ENCODE data around the gene DLL3.
A peak's percentile ranks its signal among the peaks of the same experiment; 100 is the strongest.

The DLL3 gene

GRCh38 chr19:39518975-39519374 is 20.2 kb downstream of the DLL3 start:
- DNase-seq, result no peak

- no peak for DNase-seq
Measured at GRCh38 chr19:39520541-39521484, 22.1 kb downstream of the DLL3 start.

- DNase-seq, result no peak
Measured at GRCh38 chr19:39524495-39524894, 25.7 kb downstream of the DLL3 start.

- DNase-seq, result no peak
Measured at GRCh38 chr19:39525205-39525604, 26.5 kb downstream of the DLL3 start.

- DNase-seq, result no peak
Measured at GRCh38 chr19:39531834-39532232, 33.1 kb downstream of the DLL3 start.

- DNase-seq, result peak; percentile 62
Measured at GRCh38 chr19:39532233-39533002, 33.7 kb downstream of the DLL3 start, which contains the start of gene EID2B. Gene EID2B (minus strand): TSS chr19:39532852. CDS start chr19:39532802, 50 bp downstream.

GRCh38 chr19:39533003-39533512 is 34.3 kb downstream of the DLL3 start:
- DNase-seq, result no peak

- DNase-seq, result no peak
Measured at GRCh38 chr19:39533791-39534190, 35.0 kb downstream of the DLL3 start.

- DNase-seq, result no peak
Measured at GRCh38 chr19:39539165-39539517, 40.4 kb downstream of the DLL3 start.

- DNase-seq, result peak; percentile 52
Measured at GRCh38 chr19:39539518-39540332, 41.0 kb downstream of the DLL3 start, which contains the start of gene EID2. Gene EID2 (minus strand): TSS chr19:39540161. CDS start chr19:39540079, 82 bp downstream.

- DNase-seq, result no peak
Measured at GRCh38 chr19:39540333-39540673, 41.6 kb downstream of the DLL3 start.

GRCh38 chr19:39542206-39542605 is 43.5 kb downstream of the DLL3 start:
- DNase-seq, result no peak

- DNase-seq, result no peak
Measured at GRCh38 chr19:39543477-39543857, 44.7 kb downstream of the DLL3 start.

GRCh38 chr19:39544226-39544903 is 45.6 kb downstream of the DLL3 start:
- no peak for DNase-seq

- DNase-seq, result no peak
Measured at GRCh38 chr19:39544911-39545310, 46.2 kb downstream of the DLL3 start.

GRCh38 chr19:39546599-39546998 is 47.9 kb downstream of the DLL3 start:
- no peak for DNase-seq

GRCh38 chr19:39550197-39550596 is 51.5 kb downstream of the DLL3 start:
- DNase-seq, result no peak

- no peak for DNase-seq
Measured at GRCh38 chr19:39553082-39553652, 54.4 kb downstream of the DLL3 start.

GRCh38 chr19:39554701-39555311 is 56.1 kb downstream of the DLL3 start:
- DNase-seq, result no peak

GRCh38 chr19:39555883-39556282 is 57.1 kb downstream of the DLL3 start:
- no peak for DNase-seq

Data from NCI-H1436 treated with DMSO at 0.1 percent for 48 hours (cell line).